ENCODE results near the gene STN1.
"Not testable (repeated sequence)": the region's sequence is repeated elsewhere in the genome, so short reads cannot be mapped to it uniquely, and the experiment has no call there.

STN1 gene

GRCh38 chr10:103858360-103858759 is 59.6 kb downstream of the STN1 start:
- DNase-seq, result no peak

DNA sequence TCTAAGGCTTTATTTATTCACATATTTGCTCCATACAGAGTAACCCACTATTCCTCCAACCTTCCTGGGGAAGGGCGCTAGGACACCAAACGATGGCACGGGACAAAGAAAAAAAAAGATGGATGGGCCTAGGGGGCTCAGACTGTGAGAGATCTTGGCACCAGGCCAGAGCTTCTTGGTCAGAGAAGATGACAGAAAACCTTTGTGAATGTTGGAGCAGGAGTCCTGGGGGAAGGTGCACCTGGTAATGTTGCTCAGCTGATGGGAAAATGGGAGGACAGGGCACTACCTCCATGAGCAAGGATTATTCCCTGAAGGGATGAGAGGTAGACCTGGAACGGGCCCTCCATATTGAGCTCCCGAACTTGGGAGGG is 61.2 kb downstream of the STN1 start:
- no peak for DNase-seq

- DNase-seq, result no peak
Observed at GRCh38 chr10:103855852-103856796, 61.9 kb downstream of the STN1 start.

DNA sequence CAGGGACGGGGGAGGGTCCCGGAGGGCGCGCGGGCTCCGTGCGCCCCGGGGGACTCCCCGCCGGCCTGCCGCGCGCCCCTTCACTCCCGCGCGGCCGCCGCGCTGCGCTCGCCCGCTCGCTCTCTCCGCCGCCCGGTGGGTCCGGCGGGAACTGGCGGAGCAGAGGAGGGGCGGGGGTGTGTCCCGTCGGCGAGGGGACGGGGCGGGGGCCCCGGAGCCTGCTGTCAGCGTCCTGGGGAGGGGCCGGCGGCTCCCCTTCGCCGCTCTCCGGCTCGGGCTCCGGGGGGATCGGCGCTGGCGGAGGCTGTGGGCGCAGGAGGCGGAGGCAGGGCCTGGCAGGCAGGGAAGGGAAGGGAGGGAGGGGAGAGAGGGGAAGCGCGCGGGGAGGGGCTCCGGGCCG is 62.6 kb downstream of the STN1 start, which contains the start of gene SH3PXD2A:
SH3PXD2A (minus strand) TSS at position 153 of the 400 bp plus-strand sequence. CDS start 310 bp downstream, outside the sequence.
- peak in 1 of 2 experiments; percentile 73 for DNase-seq

- peak in 1 of 2 experiments; percentile 66 for DNase-seq
Observed at GRCh38 chr10:103854686-103855391, 63.1 kb downstream of the STN1 start.

GRCh38 chr10:103854265-103854685 is 63.7 kb downstream of the STN1 start:
- DNase-seq, result no peak

DNA sequence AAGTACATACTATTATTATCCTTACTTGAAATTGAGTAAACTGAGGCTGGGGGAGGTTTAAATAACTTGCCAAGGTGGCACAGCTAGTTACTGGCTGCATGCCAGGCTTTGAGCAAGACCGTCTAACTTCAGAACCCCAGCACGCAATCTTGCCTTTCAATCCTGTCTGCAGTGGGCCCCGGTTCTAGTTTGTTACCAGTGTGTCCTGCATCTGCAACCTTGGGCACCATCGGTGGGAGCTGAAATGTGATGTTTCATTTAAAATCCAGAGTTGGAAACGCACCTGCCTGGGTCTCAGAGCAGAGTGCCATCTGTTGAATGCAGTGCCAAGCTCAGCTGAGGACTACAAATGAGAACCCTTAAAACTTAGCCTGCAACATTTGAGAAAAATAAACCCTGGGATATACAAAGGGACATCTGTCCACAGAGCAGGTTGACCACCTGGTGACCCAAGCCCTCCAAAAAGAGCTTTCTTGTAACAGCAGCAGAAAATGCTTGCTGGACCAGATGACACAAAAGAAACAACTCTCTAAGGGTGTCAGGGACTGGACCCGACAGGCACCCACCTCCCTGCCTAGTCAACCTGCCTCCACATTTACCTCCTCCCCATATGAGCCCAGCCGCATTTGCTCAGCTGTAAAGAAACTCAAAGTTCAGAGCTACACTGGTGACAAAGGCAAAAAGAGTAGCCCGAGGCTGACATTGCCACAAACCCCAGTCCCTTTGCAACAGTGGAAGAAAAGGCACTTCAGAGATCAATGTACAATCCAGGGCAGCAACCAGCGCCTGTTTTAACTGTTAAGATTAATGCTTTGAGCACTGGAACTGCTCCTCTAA is 64.3 kb downstream of the STN1 start:
- DNase-seq, result no peak

- DNase-seq, result no peak
Observed at GRCh38 chr10:103852856-103853255, 65.1 kb downstream of the STN1 start.

GRCh38 chr10:103852189-103852711 is 65.7 kb downstream of the STN1 start:
- DNase-seq, result no peak

- DNase-seq, result no peak
Observed at GRCh38 chr10:103851261-103851660, 66.7 kb downstream of the STN1 start.

GRCh38 chr10:103850572-103850895 is 67.5 kb downstream of the STN1 start:
- DNase-seq, result no peak

DNA sequence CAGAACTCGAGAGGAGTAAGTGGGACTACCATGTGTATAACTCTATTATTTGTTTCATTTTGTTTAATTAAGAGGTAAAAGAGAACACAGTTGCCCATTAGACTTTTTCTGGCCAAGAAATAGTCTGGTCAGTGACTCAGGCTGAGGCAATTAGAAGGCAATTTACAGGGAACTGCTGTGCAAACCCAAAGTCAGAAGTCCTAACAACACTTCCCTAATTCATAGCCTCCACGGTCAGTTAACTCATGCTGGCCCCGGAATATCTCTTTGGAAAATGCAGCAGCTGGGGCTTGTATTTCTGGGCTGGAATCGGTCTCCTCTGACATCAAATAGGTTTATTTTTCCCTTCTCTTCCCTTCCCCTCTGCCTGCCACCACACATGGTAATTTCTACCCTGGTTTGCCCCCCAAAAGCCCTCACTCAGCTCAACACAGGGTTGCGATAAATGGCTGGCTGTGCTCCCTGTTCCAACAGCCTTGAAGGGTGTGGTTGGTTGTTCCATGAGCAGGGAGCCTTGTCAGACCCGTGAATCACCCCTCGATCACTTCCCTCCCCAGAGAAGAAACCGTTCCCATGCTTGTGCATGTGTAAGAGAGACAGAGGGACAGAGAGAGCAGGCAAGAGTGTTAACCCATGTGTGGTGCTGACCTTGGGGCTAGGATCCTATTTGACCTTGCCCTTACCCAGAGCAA is 68.0 kb downstream of the STN1 start:
- no peak for DNase-seq

GRCh38 chr10:103849212-103849877 is 68.6 kb downstream of the STN1 start:
- DNase-seq, result no peak

- no peak for DNase-seq
Observed at GRCh38 chr10:103847909-103848468, 70.0 kb downstream of the STN1 start.

DNA sequence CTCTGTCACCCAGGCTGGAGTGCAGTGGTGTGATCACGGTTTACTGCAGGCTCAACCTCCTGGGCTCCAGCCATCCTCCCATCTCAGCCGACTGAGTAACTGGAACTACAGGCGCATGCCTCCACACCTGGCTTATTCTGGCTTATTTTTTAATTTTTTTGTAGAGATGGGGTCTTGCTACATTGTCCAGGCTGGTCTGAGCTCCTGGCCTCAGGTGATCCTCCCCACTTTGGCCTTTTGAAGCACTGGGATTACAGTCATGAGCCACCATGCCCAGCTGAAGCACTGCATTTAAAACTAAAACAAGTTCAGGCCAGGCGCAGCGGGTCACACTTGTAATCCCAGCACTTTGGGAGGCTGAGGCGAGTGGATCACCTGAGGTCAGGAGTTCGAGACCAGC is 70.6 kb downstream of the STN1 start:
- DNase-seq, result no peak

DNA sequence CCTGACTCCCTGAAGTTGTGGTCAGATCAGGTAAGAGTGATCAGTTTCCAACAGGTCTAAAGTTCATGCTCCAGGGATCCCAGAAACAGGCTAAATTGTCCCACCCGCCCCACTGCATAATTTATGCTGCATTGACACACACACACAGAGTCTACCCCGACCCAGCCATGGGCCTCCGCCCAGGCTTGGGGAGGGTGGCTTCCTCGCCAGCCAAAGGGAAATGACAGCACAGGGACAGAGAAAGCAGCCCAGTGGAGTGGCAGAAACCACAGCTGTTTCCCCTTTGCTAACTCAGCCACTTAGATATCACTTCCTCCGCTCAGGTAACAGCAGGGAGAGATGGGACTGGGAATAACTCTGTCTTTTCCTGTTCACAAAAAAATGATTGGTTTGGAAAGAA is 72.0 kb downstream of the STN1 start:
- peak in 1 of 2 experiments; percentile 32 for DNase-seq

GRCh38 chr10:103845346-103845745 is 72.6 kb downstream of the STN1 start:
- DNase-seq, result not testable (repeated sequence)

GRCh38 chr10:103843854-103844570 is 74.0 kb downstream of the STN1 start:
- no peak for DNase-seq

GRCh38 chr10:103843045-103843444 is 74.9 kb downstream of the STN1 start:
- peak in 1 of 2 experiments; percentile 22 for DNase-seq

DNA sequence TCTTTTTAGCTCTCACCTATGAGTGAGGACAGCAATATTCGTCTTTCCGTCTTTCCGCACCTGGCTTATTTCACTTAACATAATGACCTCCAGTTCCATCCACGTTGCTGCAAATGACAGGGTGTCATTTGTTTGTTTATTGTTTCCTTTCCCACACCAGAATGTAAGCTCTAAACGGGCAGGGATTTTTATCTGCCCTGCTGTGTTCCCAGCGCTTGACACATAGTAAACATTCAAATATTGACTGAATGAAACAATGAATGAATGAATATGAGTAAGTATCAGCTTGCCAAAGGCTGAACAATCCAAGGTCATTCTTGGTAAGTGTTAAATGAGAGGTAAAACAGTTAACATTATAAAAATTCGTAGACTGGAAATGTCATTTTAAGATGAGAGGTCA is 75.4 kb downstream of the STN1 start:
- DNase-seq, result no peak

DNA sequence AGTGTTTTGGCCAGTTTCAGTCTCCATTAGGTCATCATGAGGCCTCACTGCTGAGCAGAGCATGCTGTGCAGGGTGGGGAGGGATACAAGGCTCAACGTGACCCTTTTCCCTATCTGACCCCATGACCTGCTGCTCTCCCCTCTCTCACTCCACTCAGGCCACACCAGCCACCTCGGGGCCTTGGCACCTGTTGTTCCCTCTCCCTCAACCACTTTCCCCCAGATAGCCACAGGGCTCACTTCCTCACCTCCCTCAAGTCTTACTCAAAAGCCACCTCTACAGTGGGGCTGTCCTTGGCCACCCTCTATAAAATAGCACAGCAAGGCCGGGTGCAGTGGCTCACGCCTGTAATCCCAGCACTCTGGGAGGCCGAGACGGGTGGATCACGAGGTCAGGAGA is 76.5 kb downstream of the STN1 start:
- DNase-seq, result no peak

Data from NCI-H526 (cell line).